K562 treated with DMSO at 1 percent for 12 hours (cell line): ENCODE measurements around the gene ENTR1. TPM values are rescaled to one million over a fixed set of nuclear protein-coding genes. Genes with fewer than 3 reads are reported as not detected.

Experiments used
- total RNA-seq: library from RNA; unstranded; fragments of 300-600 nt; gene quantifications from 2 replicates; pipeline ENCODE4 v1.2.3, GENCODE V29; 2022; ENCODE audit not compliant: insufficient read depth

Gene ENTR1
- total RNA-seq: 30.9 and 45.6 TPM in 2 replicates

GRCh38 chr9:136410500-136411287 lies at the start of gene ENTR1, which contains the start of gene PMPCA:
TSS of gene ENTR1 (minus strand) at chr9:136410614. CDS start at chr9:136410397, 217 bp downstream.
TSS of gene PMPCA (plus strand) at chr9:136410658. CDS start at chr9:136410669, 11 bp downstream.

GRCh38 chr9:136439481-136440408 lies 29.3 kb upstream of the ENTR1 start, which contains the start of gene INPP5E:
TSS of gene INPP5E (minus strand) at chr9:136439845. CDS start at chr9:136439419, 426 bp downstream.

GRCh38 chr9:136400038-136400834 lies 10.2 kb downstream of the ENTR1 start, which contains the start of gene SNAPC4:
TSS of gene SNAPC4 (minus strand) at chr9:136400170. CDS start at chr9:136398428, 1,742 bp downstream.

GRCh38 chr9:136373300-136374182 lies 36.9 kb downstream of the ENTR1 start, which contains the start of gene CARD9:
TSS of gene CARD9 (minus strand) at chr9:136373669. CDS start at chr9:136372078, 1,591 bp downstream.

GRCh38 chr9:136363106-136363948 lies 47.1 kb downstream of the ENTR1 start, which contains the start of gene DNLZ:
TSS of gene DNLZ (minus strand) at chr9:136363744. CDS start at chr9:136363714, 30 bp downstream.

Other genes starting within 250 kb of the ENTR1 start
- not detected in 2 replicates for gene LHX3, start 205.5 kb downstream of the ENTR1 start, total RNA-seq
- 7.0 and 20.5 TPM in 2 replicates for gene QSOX2, start 164.8 kb downstream of the ENTR1 start, total RNA-seq
- gene CCDC187, start 106.5 kb downstream of the ENTR1 start, total RNA-seq: not detected in 2 replicates
- gene GPSM1, start 83.1 kb downstream of the ENTR1 start, total RNA-seq: 9.6 and 12.2 TPM in 2 replicates
- 20.3 and 28.3 TPM in 2 replicates for gene DNLZ, start 46.9 kb downstream of the ENTR1 start, total RNA-seq
- gene CARD9, start 36.9 kb downstream of the ENTR1 start, total RNA-seq: 10.1 and 15.8 TPM in 2 replicates
- gene SNAPC4, start 10.4 kb downstream of the ENTR1 start, total RNA-seq: 5.5 and 11.6 TPM in 2 replicates
- gene PMPCA, start within 50 bp of the ENTR1 start, total RNA-seq: 50.6 and 65.4 TPM in 2 replicates
- 7.6 and 15.8 TPM in 2 replicates for gene INPP5E, start 29.2 kb upstream of the ENTR1 start, total RNA-seq
- 24.6 and 71.5 TPM in 2 replicates for gene SEC16A, start 72.4 kb upstream of the ENTR1 start, total RNA-seq
- gene NOTCH1, start 135.4 kb upstream of the ENTR1 start, total RNA-seq: 4.5 and 20.9 TPM in 2 replicates